ENCODE data around the gene LHX5.
A peak's percentile ranks its signal among the peaks of the same experiment; 100 is the strongest.

Gene LHX5

GRCh38 chr12:113468365-113469223 lies 3.1 kb downstream of the LHX5 start:
- no peak overlapping the region for H3K4me3 ChIP-seq (ENCODE audit: low read depth, low read length)
- TF ChIP-seq, protein P1, sequence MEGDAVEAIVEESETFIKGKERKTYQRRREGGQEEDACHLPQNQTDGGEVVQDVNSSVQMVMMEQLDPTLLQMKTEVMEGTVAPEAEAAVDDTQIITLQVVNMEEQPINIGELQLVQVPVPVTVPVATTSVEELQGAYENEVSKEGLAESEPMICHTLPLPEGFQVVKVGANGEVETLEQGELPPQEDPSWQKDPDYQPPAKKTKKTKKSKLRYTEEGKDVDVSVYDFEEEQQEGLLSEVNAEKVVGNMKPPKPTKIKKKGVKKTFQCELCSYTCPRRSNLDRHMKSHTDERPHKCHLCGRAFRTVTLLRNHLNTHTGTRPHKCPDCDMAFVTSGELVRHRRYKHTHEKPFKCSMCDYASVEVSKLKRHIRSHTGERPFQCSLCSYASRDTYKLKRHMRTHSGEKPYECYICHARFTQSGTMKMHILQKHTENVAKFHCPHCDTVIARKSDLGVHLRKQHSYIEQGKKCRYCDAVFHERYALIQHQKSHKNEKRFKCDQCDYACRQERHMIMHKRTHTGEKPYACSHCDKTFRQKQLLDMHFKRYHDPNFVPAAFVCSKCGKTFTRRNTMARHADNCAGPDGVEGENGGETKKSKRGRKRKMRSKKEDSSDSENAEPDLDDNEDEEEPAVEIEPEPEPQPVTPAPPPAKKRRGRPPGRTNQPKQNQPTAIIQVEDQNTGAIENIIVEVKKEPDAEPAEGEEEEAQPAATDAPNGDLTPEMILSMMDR (IDR thresholded peaks at IDR 0.05; ENCODE audit: control insufficient read depth, extremely low read depth, insufficient read depth) = no peak
- no peak for DNase-seq (ENCODE audit: low read depth)

DNA sequence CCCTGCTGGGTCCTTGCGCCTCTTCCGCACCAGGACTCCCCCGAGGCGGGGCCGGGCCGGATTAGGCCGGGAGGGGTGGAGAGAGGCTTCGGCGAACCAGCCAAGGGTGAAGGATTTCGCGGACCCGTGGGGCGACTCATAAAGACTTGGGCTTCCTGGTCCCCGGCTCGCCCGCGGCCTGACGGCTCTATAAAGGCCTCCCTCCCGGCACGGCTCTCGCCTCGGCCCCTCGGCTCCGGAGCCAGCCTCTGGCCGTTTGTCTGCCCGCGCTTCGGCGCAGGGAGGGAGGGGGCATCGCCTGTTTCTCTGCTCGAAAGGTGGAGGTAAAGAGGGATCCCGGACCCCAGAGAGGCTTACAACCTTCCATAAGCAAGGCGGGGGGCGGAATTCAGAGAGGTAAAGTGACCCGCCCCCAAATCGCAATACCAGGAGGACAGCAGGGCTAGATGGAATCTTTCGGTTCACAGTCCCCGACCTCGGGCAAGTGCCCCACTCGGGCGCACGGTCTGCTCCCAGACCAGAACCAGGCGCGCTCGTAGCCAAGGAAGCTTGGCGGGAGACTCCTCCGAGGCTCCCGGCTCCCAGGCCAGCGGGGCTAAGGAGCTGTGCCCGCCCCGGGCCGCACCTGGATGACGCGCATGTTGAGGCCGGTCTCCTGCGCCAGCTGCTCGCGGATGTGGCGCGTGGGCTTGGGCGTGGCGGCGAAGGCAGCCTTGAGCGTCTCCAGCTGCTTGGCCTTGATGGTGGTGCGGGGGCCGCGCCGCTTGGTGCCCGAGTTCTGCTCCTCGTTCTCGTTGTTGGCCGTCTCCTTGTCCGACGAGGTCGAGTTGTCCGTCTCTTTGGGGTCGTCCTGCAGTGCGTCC lies 3.9 kb downstream of the LHX5 start:
- TF ChIP-seq, protein P1 (IDR thresholded peaks at IDR 0.05; ENCODE audit: control insufficient read depth, extremely low read depth, insufficient read depth) = no peak
- DNase-seq (ENCODE audit: low read depth) = no peak
- H3K4me3 ChIP-seq (ENCODE audit: low read depth, low read length) = peak overlapping the region; percentile 7; the same call in 1 of the 2 replicates

DNA sequence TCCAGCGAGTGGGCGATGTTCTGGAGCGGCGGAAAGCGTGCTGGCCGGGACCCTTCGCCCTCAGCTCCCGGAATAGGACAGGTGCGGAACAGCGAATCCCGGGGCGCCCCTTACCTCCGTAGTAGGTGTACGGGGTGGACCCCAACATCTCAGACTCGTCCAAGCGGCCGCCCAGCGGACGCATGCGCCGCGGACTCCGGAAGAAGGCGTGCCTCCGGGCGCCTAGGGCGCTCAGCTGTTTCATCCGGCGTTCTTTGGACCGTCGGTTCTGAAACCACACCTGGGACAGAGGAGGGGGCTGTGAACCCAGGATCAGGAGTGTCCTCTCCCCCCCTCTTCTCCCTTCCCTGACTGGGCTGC lies 4.5 kb downstream of the LHX5 start:
- TF ChIP-seq, protein P1 (IDR thresholded peaks at IDR 0.05; ENCODE audit: control insufficient read depth, extremely low read depth, insufficient read depth) = no peak

GRCh38 chr12:113466454-113467141 lies 5.1 kb downstream of the LHX5 start:
- no peak for DNase-seq (ENCODE audit: low read depth)

More for the DNA sequence above, 4.5 kb downstream of the LHX5 start:
- H3K4me3 ChIP-seq (ENCODE audit: low read depth, low read length) = peak overlapping the region; percentile 7; the same call in 1 of the 2 replicates
- no peak for DNase-seq (ENCODE audit: low read depth)

DNA sequence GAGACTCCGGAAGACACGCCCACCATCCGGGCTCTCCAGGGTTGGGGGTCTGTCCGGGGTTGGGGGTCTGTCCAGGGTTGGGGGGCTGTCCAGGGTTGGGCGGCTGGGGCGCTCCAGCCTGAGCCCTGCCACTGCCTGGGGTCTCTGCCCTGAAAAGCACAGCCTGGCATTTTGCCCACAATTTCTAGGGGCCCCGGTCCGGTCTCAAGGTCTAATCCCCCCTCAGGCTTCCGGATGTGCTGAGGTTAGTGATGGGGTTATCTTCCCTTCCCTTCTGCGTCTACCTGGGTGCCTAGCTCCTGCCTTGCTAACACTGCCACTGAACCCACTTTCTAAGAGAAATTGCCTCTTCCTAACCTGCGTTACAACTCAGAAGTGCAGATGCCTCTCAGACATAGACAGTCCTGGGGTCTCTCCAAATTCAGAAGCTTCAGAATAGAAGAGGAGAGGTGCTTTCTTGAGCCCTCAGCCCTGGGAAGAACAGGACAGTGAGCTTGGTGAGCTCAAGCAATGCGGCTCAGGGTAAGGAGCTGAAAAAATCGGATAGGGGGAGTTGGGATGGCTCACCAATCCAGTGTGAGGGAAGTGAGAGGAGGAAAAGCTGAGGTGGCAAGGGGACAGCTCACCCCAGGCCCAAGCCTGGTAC lies 5.7 kb downstream of the LHX5 start:
- TF ChIP-seq, protein P1 (IDR thresholded peaks at IDR 0.05; ENCODE audit: control insufficient read depth, extremely low read depth, insufficient read depth) = no peak
- H3K4me3 ChIP-seq (ENCODE audit: low read depth, low read length) = no peak overlapping the region
- no peak for DNase-seq (ENCODE audit: low read depth)

More at GRCh38 chr12:113466454-113467141, 5.1 kb downstream of the LHX5 start:
- TF ChIP-seq, protein P1 (IDR thresholded peaks at IDR 0.05; ENCODE audit: control insufficient read depth, extremely low read depth, insufficient read depth) = no peak
- H3K4me3 ChIP-seq (ENCODE audit: low read depth, low read length) = no peak overlapping the region
